ENCODE data around the gene MSL3. TPM values are rescaled to one million over a fixed set of nuclear protein-coding genes. Genes with fewer than 3 reads are reported as not detected.
A peak's percentile ranks its signal among the peaks of the same experiment; 100 is the strongest.

MSL3 gene
- polyA plus RNA-seq, 3 donors = 65.5 to 105 (median 86.0) TPM

DNA sequence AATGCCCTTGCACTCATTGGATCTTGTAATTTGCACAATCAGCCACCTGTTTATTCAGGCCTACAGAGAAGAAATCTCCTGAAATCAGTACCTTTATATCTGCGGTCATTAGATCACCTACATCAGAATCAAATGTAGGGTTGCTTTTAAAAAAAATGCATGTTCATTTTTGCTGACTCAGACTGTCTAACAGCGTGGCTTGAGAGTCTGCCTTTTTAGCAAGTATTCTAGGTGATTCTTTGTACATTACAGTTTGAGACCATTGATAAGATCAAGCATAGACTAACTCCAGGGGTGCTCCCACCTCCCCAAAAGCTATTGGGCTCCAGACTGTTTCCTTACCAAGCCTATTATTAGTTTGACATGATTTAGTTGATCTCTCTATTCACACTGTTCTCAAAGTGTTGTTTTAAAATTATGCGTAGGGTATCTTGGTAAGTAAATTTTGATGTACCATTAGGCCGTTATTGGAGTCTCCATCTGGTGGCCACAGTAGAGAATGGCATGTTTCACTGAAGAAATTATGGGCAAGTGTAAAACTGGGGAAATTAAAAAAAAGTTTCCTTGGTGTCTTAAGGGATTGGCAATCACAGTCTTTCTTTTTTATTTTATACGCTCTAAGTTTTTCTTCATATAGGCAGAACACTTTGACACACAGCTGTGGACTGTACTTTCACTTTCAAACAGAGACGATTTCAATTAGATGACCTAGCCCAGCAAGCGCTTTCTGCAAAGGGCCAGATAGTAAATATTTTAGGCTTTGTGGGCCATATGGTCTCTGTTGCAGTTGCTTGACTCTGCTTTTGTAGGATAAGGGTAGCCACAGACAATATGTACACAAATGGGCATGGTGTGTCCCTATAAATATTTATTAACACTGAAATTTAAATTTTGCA, 33.7 kb upstream of the MSL3 start:
- Mint-ChIP-seq H3K9me3 (no peaks in the 10 kb centered on the region), H3K4me3 (no peak overlapping the region), H3K27ac (no peak overlapping the region), H3K27me3 (ENCODE audit: low read depth in 3 of 3) (peaks cover 1 to 9% (median 6%) of the 10 kb centered on the region in 3 donors), H3K36me3 (no peaks in the 10 kb centered on the region), H3K4me1 (no peaks in the 10 kb centered on the region)
- no peak overlapping the region for H2AFZ ChIP-seq (ENCODE audit: insufficient read depth, low read depth, low read length, poor library complexity, severe bottlenecking)
- intact Hi-C loops (cut with micrococcal nuclease) = no loop called here
- DNase-seq = peak; percentile 3 to 8 (median 5)
- H4K20me1 ChIP-seq (ENCODE audit: insufficient read depth, low read length) = no peaks in the 10 kb centered on the region
- no peaks in the 10 kb centered on the region for H3K27me3 ChIP-seq (ENCODE audit: control insufficient read depth in 2 of 2, insufficient read depth in 2 of 2, low read length in 2 of 2)
- no peaks in the 10 kb centered on the region for H3K79me2 ChIP-seq (ENCODE audit: insufficient read depth, low read length)
- no peaks in the 10 kb centered on the region for H3K4me1 ChIP-seq (ENCODE audit: control insufficient read depth in 1 of 2, insufficient read depth in 2 of 2, low read length in 2 of 2)
- WGBS (ENCODE audit: insufficient coverage) = 0% methylated on average over 1 of the region's 7 CpGs
- H3K9me3 ChIP-seq (replicated peaks in 1 of 2; ENCODE audit: control insufficient read depth in 1 of 2, insufficient read depth in 1 of 2, low read length in 2 of 2) = no peaks in the 10 kb centered on the region
- H3K36me3 ChIP-seq (replicated peaks in 1 of 2; ENCODE audit: control insufficient read depth in 1 of 2, insufficient read depth in 2 of 2, low read length in 2 of 2) = no peaks in the 10 kb centered on the region
- no peak overlapping the region for H3K27ac ChIP-seq (ENCODE audit: low read depth in 1 of 2, low read length in 2 of 2)
- H3K9ac ChIP-seq (ENCODE audit: insufficient read depth, low read length, poor library complexity, severe bottlenecking) = no peak overlapping the region
- TF ChIP-seq, protein P1, sequence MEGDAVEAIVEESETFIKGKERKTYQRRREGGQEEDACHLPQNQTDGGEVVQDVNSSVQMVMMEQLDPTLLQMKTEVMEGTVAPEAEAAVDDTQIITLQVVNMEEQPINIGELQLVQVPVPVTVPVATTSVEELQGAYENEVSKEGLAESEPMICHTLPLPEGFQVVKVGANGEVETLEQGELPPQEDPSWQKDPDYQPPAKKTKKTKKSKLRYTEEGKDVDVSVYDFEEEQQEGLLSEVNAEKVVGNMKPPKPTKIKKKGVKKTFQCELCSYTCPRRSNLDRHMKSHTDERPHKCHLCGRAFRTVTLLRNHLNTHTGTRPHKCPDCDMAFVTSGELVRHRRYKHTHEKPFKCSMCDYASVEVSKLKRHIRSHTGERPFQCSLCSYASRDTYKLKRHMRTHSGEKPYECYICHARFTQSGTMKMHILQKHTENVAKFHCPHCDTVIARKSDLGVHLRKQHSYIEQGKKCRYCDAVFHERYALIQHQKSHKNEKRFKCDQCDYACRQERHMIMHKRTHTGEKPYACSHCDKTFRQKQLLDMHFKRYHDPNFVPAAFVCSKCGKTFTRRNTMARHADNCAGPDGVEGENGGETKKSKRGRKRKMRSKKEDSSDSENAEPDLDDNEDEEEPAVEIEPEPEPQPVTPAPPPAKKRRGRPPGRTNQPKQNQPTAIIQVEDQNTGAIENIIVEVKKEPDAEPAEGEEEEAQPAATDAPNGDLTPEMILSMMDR (IDR thresholded peaks at IDR 0.05) = peak; percentile 51
- H3K4me3 ChIP-seq (replicated peaks in 1 of 3; ENCODE audit: low read depth in 2 of 3, low read length in 3 of 3) = no peak overlapping the region
- no peak overlapping the region for H3K4me2 ChIP-seq (replicated peaks; ENCODE audit: extremely low read depth, low read length, poor library complexity, severe bottlenecking)

DNA sequence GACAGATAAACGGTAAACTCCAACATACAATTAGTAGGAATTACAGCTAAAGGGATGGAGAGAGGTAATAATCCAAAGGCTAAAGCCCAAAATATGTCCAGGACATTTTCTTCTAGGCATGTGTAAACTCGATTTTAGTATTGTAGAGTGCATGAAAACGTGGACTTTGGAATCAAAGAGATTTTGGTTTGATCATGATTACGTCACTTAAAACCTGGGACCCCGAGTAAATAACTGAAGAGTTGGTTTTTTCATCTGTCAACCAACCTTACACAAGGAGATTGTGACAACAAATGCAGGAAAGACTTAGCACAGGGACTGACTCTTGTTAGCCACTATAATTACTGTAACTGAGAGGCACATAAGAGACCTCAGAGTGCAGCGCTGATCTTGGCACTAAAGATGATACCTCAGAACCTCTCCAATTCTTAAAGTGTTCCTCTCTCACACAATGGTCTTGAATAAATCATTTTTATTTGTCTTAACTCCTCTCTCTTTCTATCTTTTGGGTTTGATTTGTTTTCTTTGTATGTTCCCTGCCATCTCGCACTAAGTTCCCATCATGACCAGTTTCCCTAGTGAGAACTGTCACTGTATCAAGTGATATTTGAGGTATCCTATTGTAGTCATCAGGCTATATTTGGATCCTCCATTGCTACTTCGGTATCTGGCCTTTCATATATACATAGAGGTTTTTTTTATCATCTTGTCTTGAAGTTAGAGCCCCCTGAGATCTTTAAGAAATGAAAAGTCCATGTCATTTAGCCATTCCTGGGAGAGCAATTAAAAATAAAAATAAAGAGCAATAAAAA, 32.2 kb upstream of the MSL3 start:
- no peak for DNase-seq
- Histone ChIP-seq H3K4me2 (replicated peaks; ENCODE audit: extremely low read depth, low read length, poor library complexity, severe bottlenecking) (no peak overlapping the region), H3K27ac (ENCODE audit: low read depth in 1 of 2, low read length in 2 of 2) (no peak overlapping the region), H3K4me1 (ENCODE audit: control insufficient read depth in 1 of 2, insufficient read depth in 2 of 2, low read length in 2 of 2) (no peaks in the 10 kb centered on the region), H4K20me1 (ENCODE audit: insufficient read depth, low read length) (no peaks in the 10 kb centered on the region), H3K79me2 (ENCODE audit: insufficient read depth, low read length) (no peaks in the 10 kb centered on the region), H2AFZ (ENCODE audit: insufficient read depth, low read depth, low read length, poor library complexity, severe bottlenecking) (no peak overlapping the region), H3K36me3 (replicated peaks in 1 of 2; ENCODE audit: control insufficient read depth in 1 of 2, insufficient read depth in 2 of 2, low read length in 2 of 2) (no peaks in the 10 kb centered on the region), H3K4me3 (replicated peaks in 1 of 3; ENCODE audit: low read depth in 2 of 3, low read length in 3 of 3) (no peak overlapping the region), H3K9me3 (replicated peaks in 1 of 2; ENCODE audit: control insufficient read depth in 1 of 2, insufficient read depth in 1 of 2, low read length in 2 of 2) (no peaks in the 10 kb centered on the region), H3K27me3 (ENCODE audit: control insufficient read depth in 2 of 2, insufficient read depth in 2 of 2, low read length in 2 of 2) (no peaks in the 10 kb centered on the region), H3K9ac (ENCODE audit: insufficient read depth, low read length, poor library complexity, severe bottlenecking) (no peak overlapping the region)
- no peaks in the 10 kb centered on the region for H3K36me3 Mint-ChIP-seq
- no peak overlapping the region for H3K4me3 Mint-ChIP-seq
- no peak overlapping the region for H3K27ac Mint-ChIP-seq
- H3K27me3 Mint-ChIP-seq (ENCODE audit: low read depth in 3 of 3) = peaks cover 3 to 8% (median 7%) of the 10 kb centered on the region in 3 donors
- intact Hi-C loops (cut with micrococcal nuclease) = no loop called here
- no peaks in the 10 kb centered on the region for H3K9me3 Mint-ChIP-seq
- no peaks in the 10 kb centered on the region for H3K4me1 Mint-ChIP-seq
- TF ChIP-seq, protein P1 (IDR thresholded peaks at IDR 0.05) = no peak
- no CpG with 5 or more reads among the region's 8 CpGs for WGBS (ENCODE audit: insufficient coverage)
